GM19193 (cell line): ENCODE data around the gene TRPM1.

Experiments used
- POLR2A ChIP-seq: IDR thresholded peaks from 4 replicates; pipeline ENCODE4 v1.6.1; 2011; ENCODE audit not compliant: insufficient read depth, insufficient read length; ENCODE audit errors: extremely low read depth

The TRPM1 gene

GRCh38 chr15:31101262-31102038, at the start of gene TRPM1:
Gene TRPM1 (minus strand): TSS chr15:31101725. CDS start chr15:31081355, 20,370 bp downstream.
- TF ChIP-seq POLR2A: no peak

- no peak for TF ChIP-seq POLR2A
Measured at GRCh38 chr15:31150732-31151231, 49.3 kb upstream of the TRPM1 start.

DNA sequence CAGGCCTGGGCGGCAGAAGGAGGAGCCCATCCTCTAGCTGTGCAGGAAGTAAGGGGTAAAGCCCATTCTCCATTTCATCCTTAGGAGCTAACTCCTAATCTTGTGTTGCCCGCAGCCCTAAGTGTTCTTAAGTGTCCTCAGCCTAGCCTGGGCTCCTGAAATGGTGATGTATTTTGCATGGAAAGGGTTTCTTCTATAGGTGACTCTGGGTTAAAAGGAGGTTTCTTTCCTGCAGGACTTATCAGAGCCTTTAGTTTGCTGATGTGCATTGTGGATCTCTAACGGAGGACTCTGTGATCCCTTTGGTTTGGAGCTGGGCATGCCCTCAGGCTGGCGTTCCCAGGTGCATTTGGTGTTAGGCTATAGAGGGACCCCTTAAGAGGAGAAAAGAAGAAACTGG, 48.5 kb upstream of the TRPM1 start:
- TF ChIP-seq POLR2A: no peak

- no peak for TF ChIP-seq POLR2A
Measured at GRCh38 chr15:31149088-31149505, 47.6 kb upstream of the TRPM1 start.

DNA sequence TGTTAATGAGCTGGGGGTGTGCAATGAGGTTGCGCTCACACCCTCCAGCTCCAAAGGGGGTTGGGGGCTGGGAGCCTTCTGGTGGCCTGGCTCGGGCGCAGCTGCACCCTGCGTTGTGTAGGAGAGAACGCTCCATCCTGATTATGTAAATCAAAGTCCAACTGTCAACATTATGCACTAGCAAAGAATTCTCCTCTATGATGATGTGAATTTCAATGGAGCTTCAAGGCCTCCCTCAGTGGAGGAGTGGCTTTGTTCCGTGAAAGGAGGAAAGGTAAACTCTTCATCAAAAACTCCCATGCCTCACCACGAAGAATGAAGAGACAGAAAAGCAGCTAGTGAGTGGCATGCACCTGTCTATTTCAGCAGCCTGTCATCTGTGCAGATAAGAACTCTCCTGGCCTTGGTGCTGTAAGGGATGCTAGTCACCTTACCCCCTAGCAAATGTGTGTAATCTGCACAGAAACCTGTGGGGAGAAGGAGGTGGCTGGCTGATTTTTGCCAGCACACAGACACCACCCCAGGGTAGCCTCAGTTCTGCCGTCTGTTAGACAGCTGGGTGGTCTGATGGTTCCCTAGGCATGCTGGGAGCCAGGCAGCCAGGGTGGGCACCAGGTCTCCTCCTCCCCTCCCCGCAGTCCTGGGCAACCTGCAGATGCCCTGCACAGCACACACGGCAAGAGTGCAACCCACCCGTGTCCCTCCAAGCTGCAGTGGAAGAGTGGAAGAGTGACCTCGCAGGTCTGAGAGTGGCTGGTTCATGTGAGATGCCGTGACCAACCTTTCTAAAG, 47.0 kb upstream of the TRPM1 start:
- no peak for TF ChIP-seq POLR2A

- no peak for TF ChIP-seq POLR2A
Measured at GRCh38 chr15:31147944-31148296, 46.4 kb upstream of the TRPM1 start.

GRCh38 chr15:31147456-31147855, 45.9 kb upstream of the TRPM1 start:
- TF ChIP-seq POLR2A: no peak

DNA sequence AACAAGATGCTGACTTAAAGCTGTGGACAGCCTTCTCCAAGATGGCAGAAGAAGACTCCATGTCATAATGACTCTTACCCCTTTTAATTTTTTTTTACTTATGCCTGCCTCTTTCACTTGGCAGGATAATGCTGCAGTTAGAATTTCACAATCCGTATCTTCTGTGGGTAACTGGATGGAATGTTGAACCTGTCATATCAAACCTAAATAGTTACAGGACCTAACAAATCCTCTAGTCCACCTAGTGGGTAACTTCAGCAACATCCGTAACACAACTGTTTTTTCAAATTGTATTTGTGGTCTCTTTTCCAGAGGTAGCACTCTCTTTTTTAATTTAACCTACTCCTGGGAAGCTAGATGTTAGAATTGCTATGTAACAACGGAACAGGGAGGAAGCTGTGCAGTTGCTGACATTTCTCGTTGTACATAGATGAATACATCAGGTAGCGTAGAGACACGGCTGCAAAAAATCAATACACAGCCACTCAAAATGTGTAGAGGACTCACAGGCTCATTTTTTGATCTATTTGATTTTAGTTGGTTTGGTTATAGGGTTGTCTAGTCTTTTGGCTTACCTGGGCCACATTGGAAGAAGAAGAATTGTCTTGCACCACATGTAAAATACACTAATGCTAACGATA, 43.9 kb upstream of the TRPM1 start:
- TF ChIP-seq POLR2A: no peak

- no peak for TF ChIP-seq POLR2A
Measured at GRCh38 chr15:31141792-31142191, 40.3 kb upstream of the TRPM1 start.

- TF ChIP-seq POLR2A: no peak
Measured at GRCh38 chr15:31136607-31137328, 35.2 kb upstream of the TRPM1 start.

DNA sequence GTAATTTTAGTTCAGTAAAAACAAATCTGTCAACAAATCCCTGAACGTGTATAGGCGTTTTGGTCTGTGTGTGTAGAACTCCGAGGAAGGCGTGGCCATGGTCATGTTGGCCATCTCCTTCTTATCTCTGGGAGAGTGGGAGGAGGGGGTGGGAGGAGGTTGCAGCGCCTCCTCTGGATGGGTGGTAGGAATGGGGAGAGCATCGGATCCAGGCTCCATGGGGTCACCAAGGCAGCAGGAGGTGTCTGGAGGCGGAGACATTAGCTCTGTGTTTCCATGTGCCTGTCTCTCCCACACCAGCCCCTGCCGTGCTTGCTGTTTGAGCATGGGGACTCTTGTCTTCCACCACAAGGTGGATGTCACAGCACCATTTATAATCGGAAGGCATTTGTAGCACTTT, 34.5 kb upstream of the TRPM1 start:
- no peak for TF ChIP-seq POLR2A

GRCh38 chr15:31135523-31135922, 34.0 kb upstream of the TRPM1 start:
- no peak for TF ChIP-seq POLR2A

DNA sequence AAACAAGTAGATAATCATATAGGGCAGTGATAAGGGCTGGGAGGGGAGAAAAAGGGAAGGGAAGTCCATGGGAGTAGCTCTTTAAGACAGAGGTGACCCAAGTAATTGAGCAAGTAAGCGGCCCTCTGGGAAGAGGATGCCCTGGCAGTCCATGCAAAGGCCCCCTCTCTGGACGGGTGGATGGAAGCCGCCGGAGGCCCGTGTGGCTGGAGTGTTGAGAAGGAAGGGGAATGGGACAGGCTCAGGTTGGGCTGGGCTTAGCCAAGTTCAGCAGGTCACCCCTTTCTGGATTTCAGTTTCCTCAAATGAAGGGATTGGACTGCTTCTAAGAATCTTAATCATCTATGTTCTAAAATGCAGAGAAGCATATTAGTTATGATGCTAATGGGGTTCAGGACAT, 32.4 kb upstream of the TRPM1 start:
- no peak for TF ChIP-seq POLR2A

DNA sequence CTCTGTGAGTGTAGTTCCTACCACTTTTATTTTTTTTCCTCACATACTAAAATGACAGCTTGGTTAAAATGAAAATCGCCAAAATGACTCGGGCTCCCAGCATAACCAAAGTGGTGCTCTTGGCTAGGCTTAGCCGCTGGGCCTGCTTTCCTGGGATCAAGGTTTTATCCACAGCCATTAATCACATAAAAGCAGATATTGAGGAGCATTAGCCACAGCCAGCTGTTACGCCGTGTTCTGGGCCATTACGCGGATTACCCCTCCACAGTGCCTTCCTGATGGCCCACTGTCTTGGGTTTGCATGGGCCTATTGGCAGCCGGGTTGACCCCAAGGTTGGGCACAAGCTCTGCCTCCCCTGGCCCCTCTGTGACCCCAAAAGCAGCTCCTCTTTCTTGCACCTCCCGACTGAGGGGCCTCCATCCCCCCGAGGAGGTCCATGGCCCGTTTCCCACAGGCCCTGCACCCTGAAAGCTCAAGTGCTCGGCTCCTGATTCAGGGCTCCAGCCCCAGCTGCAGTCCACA, 30.4 kb upstream of the TRPM1 start:
- no peak for TF ChIP-seq POLR2A
